GM18511 (cell line): Measurements from ENCODE around the gene GTF2H2C_2.
"Not testable (repeated sequence)": the region's sequence is repeated elsewhere in the genome, so short reads cannot be mapped to it uniquely, and the experiment has no call there.

Source experiments
- ATAC-seq: cut with Tn5 transposase; IDR thresholded peaks from one replicate; pipeline ENCODE4 v1.9.1; 2021; ENCODE audit warnings: mild to moderate bottlenecking, moderate library complexity; ENCODE audit not compliant: unreplicated experiment

GTF2H2C_2 gene

GRCh38 chr5:70415117-70415516 lies at the start of gene GTF2H2C_2:
GTF2H2C_2 (plus strand) TSS chr5:70415368.
- ATAC-seq, result peak; percentile 98

GRCh38 chr5:70400984-70401686 lies 14.0 kb upstream of the GTF2H2C_2 start:
- ATAC-seq, result peak; percentile 89

- ATAC-seq, result not testable (repeated sequence)
Measured at GRCh38 chr5:70421322-70421721, 6.2 kb downstream of the GTF2H2C_2 start.

- not testable (repeated sequence) for ATAC-seq
Measured at GRCh38 chr5:70423215-70423614, 8.0 kb downstream of the GTF2H2C_2 start.

GRCh38 chr5:70438518-70438917 lies 23.4 kb downstream of the GTF2H2C_2 start:
- ATAC-seq, result not testable (repeated sequence)

- not testable (repeated sequence) for ATAC-seq
Measured at GRCh38 chr5:70449565-70449964, 34.4 kb downstream of the GTF2H2C_2 start.

GRCh38 chr5:70451249-70451984 lies 36.2 kb downstream of the GTF2H2C_2 start:
- ATAC-seq, result not testable (repeated sequence)

GRCh38 chr5:70457093-70457492 lies 41.9 kb downstream of the GTF2H2C_2 start:
- peak; percentile 88 for ATAC-seq

- not testable (repeated sequence) for ATAC-seq
Measured at GRCh38 chr5:70459188-70459587, 44.0 kb downstream of the GTF2H2C_2 start.

GRCh38 chr5:70461984-70462383 lies 46.8 kb downstream of the GTF2H2C_2 start:
- ATAC-seq, result not testable (repeated sequence)

GRCh38 chr5:70464019-70464637 lies 49.0 kb downstream of the GTF2H2C_2 start:
- ATAC-seq, result not testable (repeated sequence)

- ATAC-seq, result not testable (repeated sequence)
Measured at GRCh38 chr5:70469926-70470509, 54.9 kb downstream of the GTF2H2C_2 start.
